Measurements from ENCODE around the gene ZFP14.
"Not testable (repeated sequence)": the region's sequence is repeated elsewhere in the genome, so short reads cannot be mapped to it uniquely, and the experiment has no call there.

ZFP14 gene

DNA sequence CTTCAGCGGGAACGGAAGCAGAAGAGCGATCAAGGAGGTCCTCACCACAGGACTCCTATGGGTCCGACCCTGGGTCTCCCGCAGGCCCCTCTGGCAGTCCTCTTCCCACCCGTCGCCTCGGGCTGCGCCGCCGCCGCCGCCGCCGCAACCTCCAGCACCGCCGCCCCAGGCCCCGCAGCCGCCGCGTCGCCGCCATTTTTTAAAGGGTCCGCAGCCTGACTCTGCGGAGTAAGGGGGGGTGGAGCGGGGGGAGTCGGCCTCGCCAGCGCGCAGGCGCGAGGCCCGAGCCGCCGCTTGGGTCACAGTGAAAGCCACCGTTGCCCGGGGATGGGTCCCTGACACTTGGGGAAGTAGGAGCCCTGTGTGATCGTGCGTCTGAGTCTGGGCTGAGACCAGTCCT lies 69.7 kb downstream of the ZFP14 start:
- not testable (repeated sequence) for H3K4me1 Mint-ChIP-seq (ENCODE audit: low read depth); H3K4me3 Mint-ChIP-seq; H3K27me3 Mint-ChIP-seq (ENCODE audit: low read depth); H3K36me3 Mint-ChIP-seq (ENCODE audit: low read depth); H3K27ac Mint-ChIP-seq; H3K9me3 Mint-ChIP-seq

DNA sequence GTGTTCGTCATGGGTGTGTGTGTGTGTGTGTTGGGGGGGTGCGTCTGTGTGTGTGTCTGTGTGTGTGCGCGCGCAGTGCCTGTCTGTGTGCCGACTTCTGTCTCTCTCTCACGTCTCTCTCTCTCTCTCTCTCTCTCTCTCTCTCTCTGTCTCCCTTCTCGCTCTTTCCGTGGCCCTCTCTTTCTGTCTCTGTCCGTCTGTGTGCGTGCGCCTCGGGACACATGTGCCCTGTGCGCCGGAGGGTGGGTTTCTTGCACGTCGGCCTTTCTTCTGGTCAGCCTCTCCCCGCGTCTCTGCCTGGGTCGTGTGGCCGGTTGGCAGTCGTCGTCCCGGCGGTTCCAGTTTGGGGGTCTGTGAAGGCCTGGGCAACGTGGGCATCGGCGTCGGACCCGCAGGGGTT lies 86.7 kb downstream of the ZFP14 start:
- H3K27me3 Mint-ChIP-seq (ENCODE audit: low read depth); H3K4me3 Mint-ChIP-seq; H3K36me3 Mint-ChIP-seq (ENCODE audit: low read depth); H3K27ac Mint-ChIP-seq; H3K9me3 Mint-ChIP-seq; H3K4me1 Mint-ChIP-seq (ENCODE audit: low read depth): not testable (repeated sequence)
